Measurements from ENCODE around the gene TRAF1. TPM values are rescaled to one million over a fixed set of nuclear protein-coding genes. Genes with fewer than 3 reads are reported as not detected.

Gene TRAF1
- total RNA-seq, 2 experiments from 2014 or later: 80.6 to 85.0 TPM

- H3K27ac Mint-ChIP-seq: no peak overlapping the region
- H3K36me3 Mint-ChIP-seq (ENCODE audit: low read depth): no peaks in the 10 kb centered on the region
- CTCF ChIA-PET: interaction anchor here (0.7 kb wide), 1 partner anchor 158 kb away, joined by 5 read pairs; no protein-coding TSS in a partner anchor
- H3K9me3 Mint-ChIP-seq: no peaks in the 10 kb centered on the region
- intact Hi-C loops (cut with micrococcal nuclease): no loop called here
- H3K4me3 Mint-ChIP-seq: no peak overlapping the region
- no peaks in the 10 kb centered on the region for H3K4me1 Mint-ChIP-seq (ENCODE audit: low read depth)
- DNase-seq: no peak
- H3K27me3 Mint-ChIP-seq (ENCODE audit: low read depth): no peaks in the 10 kb centered on the region
Measured at GRCh38 chr9:120951960-120952618, 25.5 kb upstream of the TRAF1 start.

GRCh38 chr9:120950421-120951388, 24.1 kb upstream of the TRAF1 start:
- CTCF ChIA-PET: interaction anchor here (0.6 to 1.8 kb wide), 3 partner anchors 14 to 34 kb away, joined by 3 to 5 read pairs (median 4); no protein-coding TSS in a partner anchor
- Mint-ChIP-seq H3K4me1 (ENCODE audit: low read depth) (no peaks in the 10 kb centered on the region), H3K4me3 (no peak overlapping the region), H3K36me3 (ENCODE audit: low read depth) (no peaks in the 10 kb centered on the region), H3K27ac (no peak overlapping the region), H3K9me3 (no peaks in the 10 kb centered on the region), H3K27me3 (ENCODE audit: low read depth) (no peaks in the 10 kb centered on the region)
- intact Hi-C loops (cut with micrococcal nuclease): no loop called here
- no peak for DNase-seq

GRCh38 chr9:120949290-120949689, 22.7 kb upstream of the TRAF1 start:
- CTCF ChIA-PET: no interaction called here
- Mint-ChIP-seq H3K36me3 (ENCODE audit: low read depth) (no peaks in the 10 kb centered on the region), H3K4me1 (ENCODE audit: low read depth) (no peaks in the 10 kb centered on the region), H3K27me3 (ENCODE audit: low read depth) (no peaks in the 10 kb centered on the region), H3K9me3 (no peaks in the 10 kb centered on the region), H3K27ac (no peak overlapping the region), H3K4me3 (no peak overlapping the region)
- intact Hi-C loops (cut with micrococcal nuclease): no loop called here
- DNase-seq: no peak

GRCh38 chr9:120948824-120949223, 22.2 kb upstream of the TRAF1 start:
- CTCF ChIA-PET: no interaction called here
- no peaks in the 10 kb centered on the region for H3K27me3 Mint-ChIP-seq (ENCODE audit: low read depth)
- intact Hi-C loops (cut with micrococcal nuclease): no loop called here

GRCh38 chr9:120947222-120947621, 20.6 kb upstream of the TRAF1 start:
- Mint-ChIP-seq H3K36me3 (ENCODE audit: low read depth) (no peaks in the 10 kb centered on the region), H3K4me3 (no peak overlapping the region), H3K4me1 (ENCODE audit: low read depth) (no peaks in the 10 kb centered on the region), H3K27ac (no peak overlapping the region), H3K27me3 (ENCODE audit: low read depth) (no peaks in the 10 kb centered on the region), H3K9me3 (no peaks in the 10 kb centered on the region)
- intact Hi-C loops (cut with micrococcal nuclease): no loop called here
- no peak for DNase-seq
- CTCF ChIA-PET: no interaction called here

More at GRCh38 chr9:120948824-120949223, 22.2 kb upstream of the TRAF1 start:
- Mint-ChIP-seq H3K36me3 (ENCODE audit: low read depth) (no peaks in the 10 kb centered on the region), H3K9me3 (no peaks in the 10 kb centered on the region), H3K4me3 (no peak overlapping the region), H3K4me1 (ENCODE audit: low read depth) (no peaks in the 10 kb centered on the region), H3K27ac (no peak overlapping the region)
- DNase-seq: no peak

GRCh38 chr9:120946259-120946658, 19.7 kb upstream of the TRAF1 start:
- Mint-ChIP-seq H3K27me3 (ENCODE audit: low read depth) (no peaks in the 10 kb centered on the region), H3K9me3 (no peaks in the 10 kb centered on the region), H3K4me3 (no peak overlapping the region), H3K27ac (no peak overlapping the region), H3K36me3 (ENCODE audit: low read depth) (no peaks in the 10 kb centered on the region), H3K4me1 (ENCODE audit: low read depth) (no peaks in the 10 kb centered on the region)
- no peak for DNase-seq
- intact Hi-C loops (cut with micrococcal nuclease): no loop called here
- CTCF ChIA-PET: no interaction called here

GRCh38 chr9:120944948-120945347, 18.4 kb upstream of the TRAF1 start:
- Mint-ChIP-seq H3K36me3 (ENCODE audit: low read depth) (no peaks in the 10 kb centered on the region), H3K4me3 (no peak overlapping the region), H3K9me3 (no peaks in the 10 kb centered on the region), H3K27ac (no peak overlapping the region), H3K27me3 (ENCODE audit: low read depth) (no peaks in the 10 kb centered on the region), H3K4me1 (ENCODE audit: low read depth) (no peaks in the 10 kb centered on the region)
- CTCF ChIA-PET: no interaction called here
- intact Hi-C loops (cut with micrococcal nuclease): no loop called here
- DNase-seq: no peak

GRCh38 chr9:120944434-120944843, 17.8 kb upstream of the TRAF1 start:
- no peaks in the 10 kb centered on the region for H3K36me3 Mint-ChIP-seq (ENCODE audit: low read depth)
- no peaks in the 10 kb centered on the region for H3K27me3 Mint-ChIP-seq (ENCODE audit: low read depth)
- intact Hi-C loops (cut with micrococcal nuclease): no loop called here
- H3K4me1 Mint-ChIP-seq (ENCODE audit: low read depth): no peaks in the 10 kb centered on the region
- CTCF ChIA-PET: no interaction called here
- H3K9me3 Mint-ChIP-seq: no peaks in the 10 kb centered on the region
- H3K27ac Mint-ChIP-seq: no peak overlapping the region
- DNase-seq: no peak
- no peak overlapping the region for H3K4me3 Mint-ChIP-seq

GRCh38 chr9:120942186-120943001, 15.8 kb upstream of the TRAF1 start:
- H3K4me3 Mint-ChIP-seq: no peak overlapping the region
- no peak overlapping the region for H3K27ac Mint-ChIP-seq
- no peaks in the 10 kb centered on the region for H3K27me3 Mint-ChIP-seq (ENCODE audit: low read depth)
- no peaks in the 10 kb centered on the region for H3K9me3 Mint-ChIP-seq
- H3K36me3 Mint-ChIP-seq (ENCODE audit: low read depth): no peaks in the 10 kb centered on the region
- H3K4me1 Mint-ChIP-seq (ENCODE audit: low read depth): peaks cover 4% of the 10 kb centered on the region
- CTCF ChIA-PET: no interaction called here
- intact Hi-C loops (cut with micrococcal nuclease): no loop called here
- no peak for DNase-seq

- intact Hi-C loops (cut with micrococcal nuclease): no loop called here
- peaks cover 16% of the 10 kb centered on the region for H3K4me1 Mint-ChIP-seq (ENCODE audit: low read depth)
- no peak for DNase-seq
- no peaks in the 10 kb centered on the region for H3K9me3 Mint-ChIP-seq
- CTCF ChIA-PET: interaction anchor here (0.6 kb wide), 1 partner anchor 211 kb away, joined by 3 read pairs; no protein-coding TSS in a partner anchor
- H3K27me3 Mint-ChIP-seq (ENCODE audit: low read depth): no peaks in the 10 kb centered on the region
- no peak overlapping the region for H3K27ac Mint-ChIP-seq
- H3K36me3 Mint-ChIP-seq (ENCODE audit: low read depth): no peaks in the 10 kb centered on the region
- H3K4me3 Mint-ChIP-seq: no peak overlapping the region
Measured at GRCh38 chr9:120941046-120941770, 14.6 kb upstream of the TRAF1 start.

- Mint-ChIP-seq H3K4me1 (ENCODE audit: low read depth) (peaks cover 22% of the 10 kb centered on the region), H3K36me3 (ENCODE audit: low read depth) (no peaks in the 10 kb centered on the region), H3K27ac (no peak overlapping the region), H3K27me3 (ENCODE audit: low read depth) (no peaks in the 10 kb centered on the region), H3K4me3 (no peak overlapping the region), H3K9me3 (no peaks in the 10 kb centered on the region)
- intact Hi-C loops (cut with micrococcal nuclease): no loop called here
- DNase-seq: no peak
- CTCF ChIA-PET: no interaction called here
Measured at GRCh38 chr9:120940573-120940972, 14.0 kb upstream of the TRAF1 start.

All from activated naive CD4-positive, alpha-beta T cell treated with anti-CD3 and anti-CD28 coated beads for 36 hours (primary cell).